C1 segment of cervical spinal cord (tissue), 14 donors: ENCODE measurements around the gene SLC4A7.
"Not testable (repeated sequence)": the region's sequence is repeated elsewhere in the genome, so short reads cannot be mapped to it uniquely, and the experiment has no call there.

ENCODE experiments used
- DNase-seq, 14 donors: peaks; one replicate each; lab custom pipeline; 2025; lab: John Stamatoyannopoulos, UW

SLC4A7 gene

GRCh38 chr3:27429909-27430308 lies 54.3 kb downstream of the SLC4A7 start:
- DNase-seq = no peak

DNA sequence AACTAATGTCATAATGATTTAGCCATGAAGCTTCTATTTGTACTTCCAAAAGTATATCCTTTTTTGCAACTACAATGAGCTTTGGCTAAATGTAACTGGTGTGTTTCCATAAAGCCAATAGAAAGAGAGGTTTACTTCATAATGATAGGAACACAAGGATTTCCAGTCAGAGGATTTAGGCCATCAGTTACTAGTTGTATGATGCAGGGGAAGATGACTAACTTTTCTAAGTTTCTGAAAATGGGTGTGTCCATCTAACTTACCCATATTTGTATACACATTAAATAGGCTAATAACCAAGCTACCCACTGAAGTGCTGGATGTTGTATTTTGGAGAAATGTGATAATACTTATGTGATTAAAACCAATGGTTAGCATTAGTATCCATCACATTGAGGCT lies 55.7 kb downstream of the SLC4A7 start:
- DNase-seq = no peak

DNA sequence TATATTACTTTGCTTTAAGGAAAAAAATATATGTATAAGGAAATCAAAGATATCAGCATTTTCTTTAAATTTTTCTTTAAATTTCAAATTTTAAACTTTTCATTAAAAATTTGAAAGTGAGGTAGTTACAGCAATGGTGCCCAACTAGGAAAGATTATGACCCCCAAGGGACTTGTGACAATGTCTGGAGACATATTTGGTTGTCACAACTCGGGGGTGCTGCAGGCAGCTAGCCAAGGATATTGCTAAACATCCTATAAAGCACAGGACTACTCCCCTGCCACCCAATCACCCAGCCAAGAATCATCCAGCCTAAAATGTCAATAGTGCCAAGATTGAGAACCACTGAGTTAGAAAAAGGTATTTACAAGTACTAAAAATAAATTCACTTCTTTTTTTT lies 57.3 kb downstream of the SLC4A7 start:
- no peak for DNase-seq

- no peak for DNase-seq
Observed at GRCh38 chr3:27425896-27426565, 58.2 kb downstream of the SLC4A7 start.

DNA sequence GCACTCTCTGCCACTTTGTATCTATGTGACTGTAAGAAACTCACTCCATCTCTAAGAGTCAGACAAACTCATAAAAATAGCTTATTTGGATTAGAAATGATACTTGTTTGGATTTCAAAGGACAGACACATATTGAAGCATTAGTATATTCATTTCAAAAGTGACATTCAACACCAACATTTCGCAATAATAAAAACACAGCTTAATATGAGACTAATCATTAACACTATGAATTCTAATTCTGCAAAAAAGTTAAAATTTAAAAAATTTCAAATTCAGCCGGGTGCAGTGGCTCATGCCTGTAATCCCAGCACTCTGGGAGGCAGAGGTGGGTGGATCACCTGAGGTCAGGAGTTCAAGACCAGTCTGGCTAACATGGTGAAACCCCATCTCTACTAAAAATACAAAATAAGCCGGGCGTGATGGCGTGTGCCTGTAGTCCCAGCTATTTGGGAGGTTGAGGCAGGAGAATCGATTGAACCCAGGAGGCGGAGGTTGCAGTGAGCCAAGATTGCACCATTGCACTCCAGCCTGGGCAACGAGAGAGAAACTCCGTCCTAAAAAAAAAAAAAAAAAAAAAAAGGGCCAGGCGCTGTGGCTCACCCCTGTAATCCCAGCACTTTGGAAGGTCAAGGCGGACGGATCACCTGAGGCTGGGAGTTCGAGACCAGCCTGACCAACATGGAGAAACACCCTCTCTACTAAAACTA lies 59.2 kb downstream of the SLC4A7 start:
- not testable (repeated sequence) for DNase-seq

GRCh38 chr3:27423463-27423862 lies 60.7 kb downstream of the SLC4A7 start:
- no peak for DNase-seq

GRCh38 chr3:27422617-27423016 lies 61.6 kb downstream of the SLC4A7 start:
- no peak for DNase-seq

GRCh38 chr3:27415202-27415601 lies 69.0 kb downstream of the SLC4A7 start:
- no peak for DNase-seq

DNA sequence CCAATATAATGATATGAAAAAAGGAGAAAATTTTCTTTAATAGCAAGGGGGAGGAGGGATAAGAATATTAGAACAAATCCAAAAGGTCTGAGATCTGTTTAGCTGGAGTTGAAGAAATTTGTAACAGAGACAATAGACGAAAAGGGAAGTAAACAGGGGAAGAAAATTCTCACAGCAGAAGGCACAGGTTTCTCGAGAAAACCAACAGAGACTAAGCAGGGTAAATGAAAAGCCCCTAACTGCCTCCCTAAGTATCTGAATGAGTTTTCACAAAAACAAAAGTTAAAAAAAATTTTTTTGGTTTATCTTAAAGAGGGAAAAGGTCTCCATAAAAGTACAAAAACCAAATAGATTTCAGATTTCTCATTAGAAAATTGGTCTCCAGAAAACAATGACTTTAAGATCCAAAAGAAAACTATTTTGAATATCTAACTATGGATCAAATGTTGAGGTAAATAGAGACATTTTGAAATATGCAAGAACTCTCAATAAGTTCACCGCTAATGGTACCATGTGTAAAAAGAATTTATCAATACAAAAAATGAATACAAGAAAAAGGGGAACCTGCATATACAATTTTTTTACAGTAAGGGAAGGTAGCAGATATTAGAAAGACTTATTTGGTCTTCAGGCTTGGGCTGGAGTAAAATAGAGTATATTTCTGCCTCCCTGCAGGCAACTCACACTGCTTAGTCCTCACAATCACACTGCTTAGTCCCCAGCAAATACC lies 91.1 kb downstream of the SLC4A7 start:
- no peak for DNase-seq

DNA sequence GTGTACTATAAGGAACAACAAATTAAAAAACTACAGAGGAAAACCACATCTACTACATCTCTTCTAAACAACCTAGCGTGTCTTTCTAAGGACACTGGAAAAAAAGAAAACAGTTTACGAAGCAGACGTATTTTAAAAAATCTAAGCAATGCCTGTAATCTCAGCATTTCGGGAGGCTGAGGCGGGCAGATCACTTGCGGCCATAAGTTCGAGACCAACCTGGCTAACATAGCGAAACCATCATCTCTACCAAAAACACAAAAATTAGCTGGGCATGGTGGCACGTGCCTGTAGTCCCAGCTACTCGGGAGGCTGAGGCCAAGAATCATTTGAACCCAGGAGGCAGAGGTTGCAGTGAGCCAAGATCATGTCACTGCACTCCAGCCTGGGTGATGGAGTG lies 91.8 kb downstream of the SLC4A7 start:
- not testable (repeated sequence) for DNase-seq

DNA sequence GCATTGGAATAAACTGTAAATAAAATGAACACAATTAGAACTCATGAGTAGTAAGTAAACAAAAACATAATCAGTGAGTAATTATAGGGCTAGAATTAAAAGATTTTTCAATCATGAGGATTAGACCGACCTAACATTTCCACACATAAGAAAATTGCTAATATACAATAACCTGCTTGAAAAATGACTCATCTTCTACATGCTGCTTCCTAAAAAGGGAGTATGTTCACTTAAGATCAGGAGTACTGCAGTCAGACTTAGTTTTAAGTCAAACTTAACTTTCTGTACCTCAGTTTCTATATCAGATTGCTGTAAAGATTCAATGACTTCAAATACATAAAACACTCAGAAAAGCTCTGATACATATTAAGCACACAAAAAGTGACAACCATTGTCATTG lies 92.4 kb downstream of the SLC4A7 start:
- DNase-seq = no peak

DNA sequence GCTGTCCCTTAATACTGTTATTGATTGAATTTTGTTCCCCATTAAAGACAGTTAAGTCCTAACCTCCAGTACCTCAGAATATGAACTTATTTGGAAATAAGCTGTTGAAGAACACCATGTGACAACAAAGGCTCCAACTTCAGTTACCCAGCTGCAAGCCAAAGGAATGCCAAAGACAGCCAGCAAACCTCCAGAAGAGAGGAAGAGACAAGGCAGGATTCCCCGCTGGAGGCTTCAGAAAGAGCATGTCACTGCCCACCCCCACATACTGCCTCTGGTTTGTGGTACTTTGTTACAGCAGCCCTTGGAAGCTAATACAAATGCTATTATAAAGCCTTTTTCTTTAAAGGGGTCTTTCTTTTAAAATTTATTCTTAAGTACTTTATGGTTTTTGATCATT lies 96.6 kb downstream of the SLC4A7 start:
- no peak for DNase-seq

- no peak for DNase-seq
Observed at GRCh38 chr3:27385504-27385903, 98.7 kb downstream of the SLC4A7 start.

DNA sequence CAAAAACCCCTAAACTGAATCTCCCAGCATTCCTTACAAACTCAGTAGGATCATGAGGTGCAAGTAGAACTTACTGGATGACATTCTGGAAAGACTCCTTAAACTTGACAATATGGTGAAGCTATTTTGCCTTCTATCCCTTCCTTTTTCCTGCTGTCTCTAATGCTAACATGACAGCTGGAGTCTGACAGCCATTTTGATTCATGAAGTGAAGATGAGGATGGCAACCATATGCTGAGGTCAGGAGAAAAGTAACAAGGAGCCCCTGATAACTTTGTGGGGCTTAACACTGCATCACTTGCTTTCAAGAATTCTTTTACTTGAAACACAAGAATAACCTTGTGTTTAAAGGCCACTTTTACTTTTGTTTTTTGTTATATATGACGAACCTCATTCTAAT lies 100.0 kb downstream of the SLC4A7 start:
- DNase-seq = no peak

DNA sequence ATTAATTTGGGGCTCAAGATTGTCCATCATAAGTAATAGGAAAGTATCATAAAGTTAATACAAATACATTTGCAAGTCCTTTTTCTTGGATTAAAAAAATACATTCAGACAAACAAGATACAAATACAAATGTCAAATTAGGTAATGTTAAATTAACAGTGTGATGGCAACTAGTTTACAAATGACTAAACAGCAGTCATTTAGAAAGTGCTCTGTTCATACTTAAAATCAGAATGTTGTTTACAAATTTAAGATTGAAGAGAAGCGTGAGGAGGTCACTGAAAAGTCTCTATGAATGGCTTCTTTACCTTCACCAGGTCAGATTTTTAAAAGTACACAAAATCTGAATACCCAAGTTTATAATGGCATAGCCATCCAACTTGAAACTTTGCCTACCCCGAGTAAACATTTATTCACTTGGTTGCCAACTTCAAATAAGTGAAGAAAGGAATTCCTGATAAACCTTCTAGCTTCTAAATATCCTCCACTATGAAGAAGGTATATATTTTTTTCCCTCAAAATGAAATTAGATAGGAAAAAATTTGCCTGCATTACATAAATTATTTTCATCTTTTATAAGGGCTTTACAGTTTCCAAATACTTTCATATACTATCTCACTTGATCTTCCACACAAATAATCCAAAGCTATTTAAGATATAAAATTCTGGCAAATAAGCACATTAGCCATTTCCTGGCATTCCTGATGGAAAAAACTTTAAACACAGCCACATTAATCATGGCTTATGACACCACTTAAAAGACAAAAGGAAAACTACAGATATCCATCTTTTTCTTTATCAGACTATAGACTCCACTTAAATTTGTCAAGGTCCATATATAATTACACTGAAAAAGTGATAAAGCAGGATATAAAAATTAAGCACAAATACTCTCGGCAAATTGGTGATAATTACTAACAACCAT lies 103.5 kb downstream of the SLC4A7 start:
- DNase-seq = no peak

DNA sequence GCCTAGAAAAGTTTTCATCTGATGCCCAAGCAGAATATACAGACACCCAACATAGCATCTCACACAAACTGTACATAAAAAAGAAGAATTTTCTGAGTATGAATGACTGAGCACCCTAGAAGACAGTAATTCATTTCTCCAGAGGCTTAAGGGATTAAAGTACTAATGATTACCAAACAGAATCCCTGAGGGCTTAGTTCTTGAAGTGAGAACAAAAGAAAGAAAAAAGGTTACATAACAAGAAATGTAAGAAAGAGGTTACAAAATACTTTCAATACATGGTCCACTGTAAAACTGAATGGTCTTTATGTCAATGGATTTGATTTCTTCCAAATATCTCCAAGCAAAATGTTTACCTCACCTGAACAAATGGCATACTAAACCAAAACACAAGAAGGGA lies 105.9 kb downstream of the SLC4A7 start:
- no peak for DNase-seq

DNA sequence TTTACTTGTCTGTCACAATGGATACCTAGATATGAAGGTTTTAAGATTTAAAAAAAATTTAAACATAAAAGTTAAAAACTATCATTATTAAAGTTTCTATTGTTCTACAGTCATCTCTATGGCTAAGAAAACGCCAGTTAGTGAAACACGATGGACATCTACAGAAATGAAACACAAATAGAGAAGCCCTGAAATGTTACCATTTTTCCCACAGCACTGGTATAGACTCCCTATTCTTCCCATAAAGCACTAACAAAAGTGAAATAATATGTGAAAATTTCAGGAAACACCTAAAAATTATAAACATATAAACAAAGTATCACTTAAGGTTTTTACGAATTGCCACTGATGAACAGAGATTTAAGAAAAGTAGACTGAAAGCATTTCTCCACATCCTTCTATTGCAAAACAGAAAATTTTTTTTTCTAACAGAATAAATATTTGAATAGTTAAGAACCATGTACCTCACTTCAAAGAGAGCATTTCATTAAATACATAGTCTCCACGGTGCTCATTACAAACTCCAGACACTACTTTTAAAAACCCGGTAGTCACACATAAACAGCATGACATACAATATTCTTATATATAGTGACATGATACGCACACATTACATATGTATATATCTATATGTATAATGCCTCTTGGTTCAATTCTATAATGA lies 107.9 kb downstream of the SLC4A7 start:
- no peak for DNase-seq

GRCh38 chr3:27368831-27369607 lies 115.2 kb downstream of the SLC4A7 start, which contains the start of gene NEK10:
TSS of gene NEK10 (minus strand) at chr3:27369383. CDS start at chr3:27352882, 16,501 bp downstream.
- DNase-seq = peak; percentile 21 to 83 (median 66)

- no peak for DNase-seq
Observed at GRCh38 chr3:27366062-27366591, 118.1 kb downstream of the SLC4A7 start.
